H9 (cell line): Measurements from ENCODE around the gene ZG16. TPM values are rescaled to one million over a fixed set of nuclear protein-coding genes. Genes with fewer than 3 reads are reported as not detected.
A peak's percentile ranks its signal among the peaks of the same experiment; 100 is the strongest.

Experiments
- DNase-seq: peaks from one replicate; pipeline ENCODE4 v3.0.0-alpha.2; 2017
- H2AFZ ChIP-seq: one replicate; pipeline ENCODE4 v1.6.1; 2013; ENCODE audit warnings: mild to moderate bottlenecking, low read length, control low read depth, moderate library complexity
- H2AK5ac ChIP-seq: 2 replicates; pipeline ENCODE4 v1.6.1; 2013; ENCODE audit warnings: low read length, control low read depth, mixed read lengths; ENCODE audit not compliant: insufficient read length
- H2BK120ac ChIP-seq: one replicate; pipeline ENCODE4 v1.6.1; 2013; ENCODE audit warnings: low read depth, mild to moderate bottlenecking, low read length, control low read depth, inconsistent platforms; ENCODE audit not compliant: poor library complexity, severe bottlenecking
- H2BK12ac ChIP-seq: 2 replicates; pipeline ENCODE4 v1.6.1; 2013; ENCODE audit warnings: low read length, control low read depth, mixed read lengths, low read depth; ENCODE audit not compliant: insufficient read length
- H2BK15ac ChIP-seq: 2 replicates; pipeline ENCODE4 v1.6.1; 2013; ENCODE audit warnings: low read depth, low read length, control low read depth
- H2BK20ac ChIP-seq: one replicate; pipeline ENCODE4 v1.6.1; 2013; ENCODE audit warnings: low read depth, mild to moderate bottlenecking, low read length, control low read depth, inconsistent platforms; ENCODE audit not compliant: poor library complexity, severe bottlenecking
- H2BK5ac ChIP-seq: 2 replicates; pipeline ENCODE4 v1.6.1; 2013; ENCODE audit warnings: low read length, control low read depth, mixed read lengths; ENCODE audit not compliant: insufficient read length
- H3K14ac ChIP-seq: 2 replicates; pipeline ENCODE4 v1.6.1; 2013; ENCODE audit warnings: low read length, control low read depth; ENCODE audit not compliant: insufficient read depth
- H3K18ac ChIP-seq: 2 replicates; pipeline ENCODE4 v1.6.1; 2013; ENCODE audit warnings: low read depth, mild to moderate bottlenecking, mixed read lengths, low read length, control low read depth; ENCODE audit not compliant: insufficient read length
- H3K23ac ChIP-seq: 2 replicates; pipeline ENCODE4 v1.6.1; 2013; ENCODE audit warnings: low read length, control low read depth, mixed read lengths, low read depth; ENCODE audit not compliant: insufficient read length
- H3K23me2 ChIP-seq: 2 replicates; pipeline ENCODE4 v1.6.1; 2013; ENCODE audit warnings: low read depth, mild to moderate bottlenecking, mixed read lengths, low read length, control low read depth; ENCODE audit not compliant: insufficient read length, poor library complexity, severe bottlenecking
- H3K27ac ChIP-seq: 2 replicates; pipeline ENCODE4 v1.5.1; 2013; ENCODE audit warnings: low read length, control low read depth, mixed read lengths, low read depth; ENCODE audit not compliant: insufficient read length
- H3K27me3 ChIP-seq: 2 replicates; pipeline ENCODE4 v1.6.1; 2013; ENCODE audit warnings: low read length, control low read depth, inconsistent platforms; ENCODE audit not compliant: insufficient read depth
- H3K4ac ChIP-seq: 2 replicates; pipeline ENCODE4 v1.6.1; 2013; ENCODE audit warnings: low read depth, mild to moderate bottlenecking, control low read depth, inconsistent platforms, low read length, moderate library complexity
- H3K4me1 ChIP-seq: 2 replicates; pipeline ENCODE4 v1.6.1; 2013; ENCODE audit warnings: low read length, control low read depth, inconsistent platforms; ENCODE audit not compliant: insufficient read depth
- H3K4me2 ChIP-seq: 2 replicates; pipeline ENCODE4 v1.6.1; 2013; ENCODE audit warnings: low read length, control low read depth, mixed read lengths; ENCODE audit not compliant: insufficient read length, insufficient read depth
- H3K56ac ChIP-seq: 2 replicates; pipeline ENCODE4 v1.6.1; 2013; ENCODE audit warnings: low read depth, mild to moderate bottlenecking, mixed read lengths, low read length, control low read depth; ENCODE audit not compliant: insufficient read length
- H3K79me1 ChIP-seq: 2 replicates; pipeline ENCODE4 v1.6.1; 2013; ENCODE audit warnings: low read depth, mild to moderate bottlenecking, moderate library complexity, low read length, control low read depth, inconsistent platforms; ENCODE audit not compliant: insufficient read depth, poor library complexity, severe bottlenecking
- H3K79me2 ChIP-seq: 2 replicates; pipeline ENCODE4 v1.6.1; 2013; ENCODE audit warnings: low read length, control low read depth, inconsistent platforms; ENCODE audit not compliant: insufficient read depth
- H3K9ac ChIP-seq: 2 replicates; pipeline ENCODE4 v1.6.1; 2013; ENCODE audit warnings: low read length, control low read depth, mixed read lengths; ENCODE audit not compliant: insufficient read length; ENCODE audit errors: extremely low read depth
- H3K9me3 ChIP-seq: one replicate; pipeline ENCODE4 v1.6.1; 2013; ENCODE audit warnings: low read depth, low read length, inconsistent platforms; ENCODE audit not compliant: control insufficient read depth
- H3T11ph ChIP-seq: one replicate; pipeline ENCODE4 v1.6.1; 2013; ENCODE audit warnings: mild to moderate bottlenecking, low read length, control low read depth, inconsistent platforms
- H4K20me1 ChIP-seq: one replicate; pipeline ENCODE4 v1.6.1; 2013; ENCODE audit not compliant: control insufficient read depth, insufficient read length, insufficient read depth
- H4K5ac ChIP-seq: 2 replicates; pipeline ENCODE4 v1.6.1; 2013; ENCODE audit warnings: low read depth, mild to moderate bottlenecking, mixed read lengths, low read length, control low read depth; ENCODE audit not compliant: insufficient read length
- H4K8ac ChIP-seq: replicated peaks from 2 replicates; pipeline ENCODE4 v1.6.1; 2013; ENCODE audit warnings: low read length, control low read depth, mixed read lengths, low read depth; ENCODE audit not compliant: insufficient read length
- H4K91ac ChIP-seq: 2 replicates; pipeline ENCODE4 v1.6.1; 2013; ENCODE audit warnings: low read depth, mild to moderate bottlenecking, moderate library complexity, mixed read lengths, low read length, control low read depth; ENCODE audit not compliant: insufficient read length
- H3K27ac Mint-ChIP-seq, 3 experiments: 2 replicates in 2 of 3; 3 replicates in 1 of 3; pipeline ENCODE4 v1.8.0; 2020 to 2021; ENCODE audit warnings: mixed read lengths in 3 of 3, mild to moderate bottlenecking in 1 of 3, moderate library complexity in 1 of 3
- H3K27me3 Mint-ChIP-seq: 2 replicates; pipeline ENCODE4 v1.8.0; 2021; ENCODE audit warnings: low read depth, mild to moderate bottlenecking, moderate library complexity, mixed read lengths
- H3K36me3 Mint-ChIP-seq, 3 experiments: 2 replicates in 2 of 3; 3 replicates in 1 of 3; pipeline ENCODE4 v1.8.0; 2020 to 2021; ENCODE audit warnings: low read depth in 3 of 3, mixed read lengths in 3 of 3; ENCODE audit not compliant: insufficient read depth in 1 of 3
- H3K4me1 Mint-ChIP-seq, 2 experiments: 2 replicates each; pipeline ENCODE4 v1.8.0; 2020; ENCODE audit warnings: mixed read lengths in 2 of 2
- H3K4me3 Mint-ChIP-seq, 2 experiments: 2 replicates in 1 of 2; 3 replicates in 1 of 2; pipeline ENCODE4 v1.8.0; 2020 to 2021; ENCODE audit warnings: mild to moderate bottlenecking in 2 of 2, mixed read lengths in 2 of 2, moderate library complexity in 1 of 2
- H3K9me3 Mint-ChIP-seq, 2 experiments: 2 replicates in 1 of 2; 3 replicates in 1 of 2; pipeline ENCODE4 v1.8.0; 2020; ENCODE audit warnings: mild to moderate bottlenecking in 2 of 2, mixed read lengths in 2 of 2, moderate library complexity in 1 of 2
- CTCF ChIP-seq: fragments of 200-600 bp; sonication (generic); conservative IDR thresholded peaks from 3 replicates; pipeline ENCODE4 v1.8.0; 2021; ENCODE audit warnings: antibody characterized with exemption, mild to moderate bottlenecking
- WGBS: extraction: QIAGEN DNeasy Blood & Tissue Kit; methylation state at CpG from one replicate; pipeline ENCODE4 v1.1.7; 2013; ENCODE audit warnings: missing lambda C conversion rate, low lambda C conversion rate, mixed read lengths; ENCODE audit not compliant: insufficient read length; ENCODE audit errors: extremely low coverage; 5-methylcytosine and 5-hydroxymethylcytosine counted together
- total RNA-seq: library from RNA; stranded (reverse); gene quantifications from 2 replicates; pipeline ENCODE4 v1.2.1, GENCODE V29; 2021

Gene ZG16
- total RNA-seq, 1 experiment from 2014 or later: not detected

DNA sequence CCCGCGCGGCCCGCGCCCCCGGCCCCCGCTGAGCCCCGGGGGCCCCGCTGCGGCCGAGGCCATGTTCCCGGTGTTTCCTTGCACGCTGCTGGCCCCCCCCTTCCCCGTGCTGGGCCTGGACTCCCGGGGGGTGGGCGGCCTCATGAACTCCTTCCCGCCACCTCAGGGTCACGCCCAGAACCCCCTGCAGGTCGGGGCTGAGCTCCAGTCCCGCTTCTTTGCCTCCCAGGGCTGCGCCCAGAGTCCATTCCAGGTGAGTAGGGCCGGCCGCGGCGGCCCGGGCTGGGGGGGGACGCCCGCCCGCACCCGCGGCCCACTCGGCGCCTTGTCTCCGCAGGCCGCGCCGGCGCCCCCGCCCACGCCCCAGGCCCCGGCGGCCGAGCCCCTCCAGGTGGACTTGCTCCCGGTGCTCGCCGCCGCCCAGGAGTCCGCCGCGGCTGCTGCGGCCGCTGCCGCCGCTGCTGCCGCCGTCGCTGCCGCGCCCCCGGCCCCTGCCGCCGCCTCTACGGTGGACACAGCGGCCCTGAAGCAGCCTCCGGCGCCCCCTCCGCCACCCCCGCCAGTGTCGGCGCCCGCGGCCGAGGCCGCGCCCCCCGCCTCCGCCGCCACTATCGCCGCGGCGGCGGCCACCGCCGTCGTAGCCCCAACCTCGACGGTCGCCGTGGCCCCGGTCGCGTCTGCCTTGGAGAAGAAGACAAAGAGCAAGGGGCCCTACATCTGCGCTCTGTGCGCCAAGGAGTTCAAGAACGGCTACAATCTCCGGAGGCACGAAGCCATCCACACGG lies 28.8 kb downstream of the ZG16 start:
- Histone ChIP-seq H2BK15ac (no peak overlapping the region), H3K27ac (no peak overlapping the region), H2BK20ac (no peak overlapping the region), H2BK5ac (no peak overlapping the region), H2BK120ac (no peak overlapping the region), H3K27me3 (no peaks in the 10 kb centered on the region), H3K9ac (peak overlapping the region; percentile 27), H3K23ac (no peak overlapping the region), H3K4me1 (no peaks in the 10 kb centered on the region; the same call in 1 of the 2 replicates), H4K8ac (no peak overlapping the region), H3K18ac (peak overlapping the region; percentile 29), H3K14ac (peak overlapping the region; percentile 4), H3K4me2 (peak overlapping the region; percentile 85), H2BK12ac (no peak overlapping the region), H3K23me2 (peaks cover 25% of the 10 kb centered on the region), H2AK5ac (no peak overlapping the region), H3K4ac (no peak overlapping the region), H4K91ac (no peak overlapping the region), H4K20me1 (no peaks in the 10 kb centered on the region), H3T11ph (no peak overlapping the region), H3K9me3 (no peaks in the 10 kb centered on the region), H3K79me2 (peaks cover 2% of the 10 kb centered on the region; the same call in 1 of the 2 replicates), H2AFZ (no peak overlapping the region), H3K56ac (no peak overlapping the region), H4K5ac (no peak overlapping the region), H3K79me1 (no peaks in the 10 kb centered on the region)
- H3K27ac Mint-ChIP-seq: no peak overlapping the region; a peak in 1 of 7 replicates
- no peak for TF ChIP-seq CTCF
- peak overlapping the region; percentile 85 for H3K4me3 Mint-ChIP-seq
- peaks cover 46 to 61% of the 10 kb centered on the region in 2 experiments for H3K4me1 Mint-ChIP-seq
- WGBS: no CpG with 5 or more reads among the region's 99 CpGs
- H3K27me3 Mint-ChIP-seq: peaks cover 1% of the 10 kb centered on the region
- H3K36me3 Mint-ChIP-seq: peaks cover 18 to 58% (median 32%) of the 10 kb centered on the region in 3 experiments
- H3K9me3 Mint-ChIP-seq: no peaks in the 10 kb centered on the region; a peak in 1 of 5 replicates
- DNase-seq: peak; percentile 76
